ENCODE data around the gene GPC3.

GRCh38 chrX:133652185-133652584, 333.2 kb downstream of the GPC3 start:
- TF ChIP-seq, protein P1, sequence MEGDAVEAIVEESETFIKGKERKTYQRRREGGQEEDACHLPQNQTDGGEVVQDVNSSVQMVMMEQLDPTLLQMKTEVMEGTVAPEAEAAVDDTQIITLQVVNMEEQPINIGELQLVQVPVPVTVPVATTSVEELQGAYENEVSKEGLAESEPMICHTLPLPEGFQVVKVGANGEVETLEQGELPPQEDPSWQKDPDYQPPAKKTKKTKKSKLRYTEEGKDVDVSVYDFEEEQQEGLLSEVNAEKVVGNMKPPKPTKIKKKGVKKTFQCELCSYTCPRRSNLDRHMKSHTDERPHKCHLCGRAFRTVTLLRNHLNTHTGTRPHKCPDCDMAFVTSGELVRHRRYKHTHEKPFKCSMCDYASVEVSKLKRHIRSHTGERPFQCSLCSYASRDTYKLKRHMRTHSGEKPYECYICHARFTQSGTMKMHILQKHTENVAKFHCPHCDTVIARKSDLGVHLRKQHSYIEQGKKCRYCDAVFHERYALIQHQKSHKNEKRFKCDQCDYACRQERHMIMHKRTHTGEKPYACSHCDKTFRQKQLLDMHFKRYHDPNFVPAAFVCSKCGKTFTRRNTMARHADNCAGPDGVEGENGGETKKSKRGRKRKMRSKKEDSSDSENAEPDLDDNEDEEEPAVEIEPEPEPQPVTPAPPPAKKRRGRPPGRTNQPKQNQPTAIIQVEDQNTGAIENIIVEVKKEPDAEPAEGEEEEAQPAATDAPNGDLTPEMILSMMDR (IDR thresholded peaks at IDR 0.05): no peak
- no peak for TF ChIP-seq POLR2A (IDR thresholded peaks at IDR 0.05)
